NCI-H2196 (cell line): ENCODE measurements around the gene PCBP2.
A peak's percentile ranks its signal among the peaks of the same experiment; 100 is the strongest.
"Not testable (repeated sequence)": the region's sequence is repeated elsewhere in the genome, so short reads cannot be mapped to it uniquely, and the experiment has no call there.

Source experiments
- DNase-seq: peaks from one replicate; lab custom pipeline; 2025; ENCODE audit not compliant: unreplicated experiment; lab: John Stamatoyannopoulos, UW

Gene PCBP2

GRCh38 chr12:53441040-53441833 lies 10.7 kb upstream of the PCBP2 start, which contains the start of gene PRR13:
TSS of gene PRR13 (plus strand) at chr12:53441734. CDS start at chr12:53442715, 981 bp downstream.
- DNase-seq, result peak; percentile 99

DNA sequence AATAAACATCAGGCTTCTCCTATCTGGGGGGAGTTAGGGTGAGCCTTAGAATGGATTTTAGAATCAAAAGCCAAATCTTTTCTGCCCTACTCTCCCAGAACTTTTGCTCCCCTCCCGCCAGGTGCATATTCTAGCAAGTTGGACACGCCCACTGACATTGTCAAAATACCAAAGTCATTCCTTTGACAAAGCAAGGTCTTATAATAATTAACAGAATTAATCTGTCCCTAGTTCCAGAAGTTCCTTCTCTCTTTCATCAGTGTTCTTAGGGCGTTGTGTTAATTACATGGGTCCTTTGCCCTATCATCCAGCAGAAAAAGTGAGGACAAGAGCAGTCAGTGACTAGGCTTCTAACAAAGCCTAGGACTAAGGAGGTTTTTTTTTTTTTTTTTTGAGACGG lies 7.9 kb upstream of the PCBP2 start:
- DNase-seq, result no peak

DNA sequence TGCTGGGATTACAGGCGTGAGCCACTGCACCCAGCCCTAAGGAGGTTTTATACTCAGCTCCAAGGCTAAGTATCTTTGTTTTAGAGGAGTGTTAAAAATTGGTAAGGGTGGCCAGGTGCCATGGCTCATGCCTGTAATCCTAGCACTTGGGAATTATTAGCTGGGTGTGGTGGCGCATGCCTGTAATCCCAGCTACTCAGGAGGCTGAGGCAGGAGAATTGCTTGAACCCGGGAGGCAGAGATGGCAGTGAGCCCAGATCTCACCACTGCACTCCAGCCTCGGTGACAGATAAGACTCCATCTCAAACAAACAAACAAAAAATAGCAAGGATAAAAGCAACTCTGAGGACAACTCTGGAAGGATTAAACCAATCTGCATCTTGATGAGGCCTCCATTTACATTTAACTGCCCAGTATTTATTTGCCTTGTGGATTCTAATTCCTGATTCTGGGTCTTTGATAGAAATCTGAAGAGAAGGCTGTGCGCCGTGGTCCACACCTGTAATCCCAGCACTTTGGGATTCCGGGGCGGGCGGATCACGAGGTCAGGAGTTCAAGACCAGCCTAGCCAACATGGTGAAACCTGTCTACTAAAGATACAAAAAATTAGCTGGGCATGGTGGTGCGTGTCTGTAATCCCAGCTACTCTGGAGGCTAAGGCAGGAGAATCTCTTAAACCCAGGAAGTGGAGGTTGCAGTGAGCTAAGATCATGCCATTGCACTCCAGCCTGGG lies 7.1 kb upstream of the PCBP2 start:
- DNase-seq, result not testable (repeated sequence)

- DNase-seq, result no peak
Observed at GRCh38 chr12:53450936-53451335, 966 bp upstream of the PCBP2 start.

DNA sequence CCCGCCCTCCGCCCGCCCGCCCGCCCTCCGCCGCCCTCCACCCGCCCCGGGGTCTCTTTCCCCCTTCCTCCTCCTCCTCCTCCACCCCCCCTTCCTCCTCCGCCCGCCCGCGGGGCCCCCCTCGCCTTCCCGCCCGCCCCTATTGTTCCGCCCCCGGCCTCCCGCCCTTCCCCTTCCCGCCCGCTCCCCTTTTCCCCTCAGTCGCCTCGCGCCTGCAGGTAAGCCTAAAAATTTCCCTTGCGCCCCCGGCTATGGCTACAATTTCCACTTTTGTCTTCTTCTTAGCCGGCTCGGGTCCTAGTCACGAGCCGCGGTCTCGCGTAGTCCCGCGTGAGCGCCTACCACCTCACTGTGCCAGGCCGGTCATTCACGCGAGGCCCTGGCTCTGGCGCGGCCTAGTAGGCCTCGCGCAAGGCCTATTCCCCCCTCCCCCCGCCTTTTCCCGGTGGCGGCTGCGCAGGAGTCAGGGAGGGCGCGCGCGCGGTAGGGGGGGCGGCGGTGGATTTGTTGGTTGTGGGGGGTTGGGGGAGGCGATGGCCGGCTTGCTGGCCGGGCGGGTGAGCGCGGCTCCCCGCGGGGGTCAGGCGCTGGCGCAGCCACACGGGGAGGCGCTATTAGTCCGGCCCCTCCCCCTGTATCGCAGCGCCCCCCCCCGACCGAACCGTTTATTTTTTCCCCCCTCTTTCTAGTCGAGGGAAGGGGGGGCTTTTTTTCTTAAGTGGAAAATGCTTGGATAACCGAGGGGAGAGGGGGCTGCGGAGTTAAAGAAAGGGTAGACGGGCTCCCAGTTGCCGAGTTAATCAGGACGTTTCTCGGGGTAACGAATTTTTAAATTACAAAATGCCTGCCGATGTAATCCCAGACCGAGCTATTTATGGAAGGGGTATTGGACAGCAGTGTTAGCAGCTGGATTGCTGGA lies 516 bp downstream of the PCBP2 start:
- peak; percentile 89 for DNase-seq

- no peak for DNase-seq
Observed at GRCh38 chr12:53453953-53454640, 2.2 kb downstream of the PCBP2 start.

DNA sequence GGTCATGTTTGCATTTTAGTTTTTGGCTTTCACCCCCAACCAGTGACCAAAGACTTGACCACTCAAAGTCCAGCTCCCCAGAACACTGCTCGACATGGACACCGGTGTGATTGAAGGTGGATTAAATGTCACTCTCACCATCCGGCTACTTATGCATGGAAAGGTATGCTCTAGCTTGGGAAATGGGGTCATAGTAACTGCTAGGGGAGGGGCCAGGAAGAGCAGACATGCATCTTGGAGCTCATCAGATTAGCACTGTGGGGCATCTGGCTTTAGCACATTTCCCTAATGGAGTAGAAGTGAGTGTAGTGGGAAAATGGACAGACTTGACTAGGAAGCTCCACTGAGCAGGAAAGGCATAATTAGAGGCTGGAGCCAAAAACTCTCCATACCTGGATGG lies 2.8 kb downstream of the PCBP2 start:
- no peak for DNase-seq

- DNase-seq, result no peak
Observed at GRCh38 chr12:53456654-53457366, 4.9 kb downstream of the PCBP2 start.

DNA sequence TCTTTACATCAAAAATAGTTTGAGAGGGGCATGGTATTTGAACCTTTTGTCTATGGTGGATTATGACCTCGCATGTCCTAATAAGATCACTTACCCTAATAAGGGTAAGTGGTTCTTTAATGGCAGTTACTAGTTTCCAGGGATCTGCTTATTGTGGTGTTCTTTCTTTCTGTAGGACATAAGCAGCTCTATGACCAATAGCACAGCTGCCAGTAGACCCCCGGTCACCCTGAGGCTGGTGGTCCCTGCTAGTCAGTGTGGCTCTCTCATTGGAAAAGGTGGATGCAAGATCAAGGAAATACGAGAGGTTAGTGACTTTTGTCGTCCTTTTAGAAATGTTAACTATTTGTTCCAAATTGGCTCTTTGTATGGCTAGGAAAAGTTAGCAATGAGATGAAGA lies 7.2 kb downstream of the PCBP2 start:
- no peak for DNase-seq

- DNase-seq, result no peak
Observed at GRCh38 chr12:53461059-53461458, 9.2 kb downstream of the PCBP2 start.

DNA sequence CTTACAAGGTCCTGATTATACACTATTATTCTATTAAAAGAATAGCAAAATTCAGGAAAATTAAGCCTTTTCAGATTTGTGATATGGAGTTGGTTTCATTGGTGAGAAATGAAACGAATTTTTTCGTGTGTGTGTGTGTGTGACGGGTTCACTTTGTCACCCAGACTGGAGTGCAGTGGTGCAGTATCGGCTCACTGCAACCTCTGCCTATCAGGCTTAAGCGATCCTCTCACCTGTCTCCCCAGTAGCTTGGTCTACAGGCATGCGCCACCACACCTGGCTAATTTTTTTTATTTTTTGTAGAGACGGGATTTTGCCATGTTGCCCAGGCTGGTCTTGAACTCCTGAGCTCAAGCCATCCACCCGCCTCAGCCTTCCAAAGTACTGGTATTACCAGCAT lies 9.7 kb downstream of the PCBP2 start:
- DNase-seq, result no peak

DNA sequence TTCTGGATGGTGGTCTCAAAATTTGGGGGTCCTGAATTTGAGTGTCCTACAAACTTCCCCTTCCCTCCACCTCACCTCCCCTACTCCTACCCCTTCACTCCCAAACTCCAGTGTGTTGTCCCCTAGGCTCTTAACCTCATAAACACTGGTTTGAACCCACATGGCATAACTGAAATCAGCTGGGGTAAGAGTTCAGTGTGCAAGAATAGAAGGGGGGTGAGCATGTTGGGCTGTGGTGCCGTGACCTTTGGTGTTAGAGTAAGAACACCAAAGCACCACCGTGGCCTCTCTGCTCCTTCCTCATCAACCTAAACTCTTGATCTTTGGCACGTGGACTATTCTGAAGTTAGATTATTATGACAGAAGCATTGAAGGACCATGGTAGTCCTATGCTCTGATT lies 11.0 kb downstream of the PCBP2 start:
- DNase-seq, result no peak

- DNase-seq, result no peak
Observed at GRCh38 chr12:53463802-53464560, 12.1 kb downstream of the PCBP2 start.

DNA sequence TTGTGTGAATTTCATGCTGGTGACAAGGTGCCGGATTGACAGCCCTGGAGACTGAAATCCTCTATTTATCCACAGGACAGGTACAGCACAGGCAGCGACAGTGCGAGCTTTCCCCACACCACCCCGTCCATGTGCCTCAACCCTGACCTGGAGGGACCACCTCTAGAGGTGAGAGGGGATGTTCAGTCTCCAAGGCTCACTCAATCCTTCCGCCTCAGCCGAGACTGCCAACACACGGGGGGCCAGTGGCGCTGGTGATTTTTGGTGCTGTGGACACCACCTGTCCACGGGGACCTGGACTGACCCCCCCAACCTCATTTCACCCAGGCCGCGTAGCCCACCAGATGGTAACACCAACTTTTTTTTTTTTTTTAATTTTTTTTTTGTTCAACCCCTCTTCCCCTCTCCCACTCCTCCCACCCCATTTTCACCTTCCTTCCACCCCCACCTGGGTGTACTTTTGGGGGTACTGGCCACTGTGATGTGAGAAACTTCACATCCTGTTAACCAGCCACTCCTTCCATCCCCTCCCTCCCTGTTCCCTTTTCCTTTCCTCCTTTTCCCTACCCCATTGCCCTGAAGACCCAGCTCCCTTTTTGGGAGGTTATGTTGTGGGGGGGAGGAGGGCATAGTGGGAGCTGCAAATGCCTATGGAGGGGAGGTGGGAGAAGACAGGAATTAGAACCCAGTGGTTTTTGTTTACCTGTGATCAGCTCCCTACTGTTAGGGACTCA lies 12.9 kb downstream of the PCBP2 start:
- DNase-seq, result no peak

GRCh38 chr12:53465679-53466078 lies 13.8 kb downstream of the PCBP2 start:
- DNase-seq, result no peak

GRCh38 chr12:53466640-53467039 lies 14.7 kb downstream of the PCBP2 start:
- DNase-seq, result no peak

GRCh38 chr12:53467082-53467481 lies 15.2 kb downstream of the PCBP2 start:
- no peak for DNase-seq

GRCh38 chr12:53467880-53468279 lies 16.0 kb downstream of the PCBP2 start:
- no peak for DNase-seq

DNA sequence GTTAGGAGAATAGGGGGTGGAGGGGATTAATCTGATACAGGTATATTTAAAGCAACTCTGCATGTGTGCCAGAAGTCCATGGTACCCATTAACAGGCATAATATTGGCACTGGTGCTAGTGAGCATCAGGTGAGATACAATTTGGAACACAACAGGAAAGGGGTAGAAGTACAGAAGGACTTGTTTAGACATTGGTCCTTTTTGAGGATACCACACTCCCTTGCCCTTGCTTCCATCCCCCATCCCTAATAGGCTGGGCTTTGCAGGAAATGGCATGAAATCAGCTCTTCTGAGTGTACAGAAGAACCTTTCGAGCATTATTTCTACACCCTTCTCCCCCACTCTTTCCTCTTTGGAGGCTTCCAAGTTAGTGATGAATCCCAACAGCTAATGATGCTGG lies 16.4 kb downstream of the PCBP2 start:
- DNase-seq, result no peak
